Uterus (tissue), 2 donors: ENCODE data around the gene ZNF385C.

Experiments used
- CTCF ChIP-seq, 4 experiments: fragments of 200-600 bp in 2 of 4; fragments of 450-650 bp in 2 of 4; sonication (generic) in 2 of 4; IDR thresholded peaks; one replicate each; pipeline ENCODE4 v1.5.1; 2016 to 2019; ENCODE audit warnings: antibody characterized with exemption in 4 of 4, mild to moderate bottlenecking in 2 of 4, moderate library complexity in 1 of 4
- POLR2A ChIP-seq, 2 donors: fragments of 450-650 bp; IDR thresholded peaks; one replicate each; pipeline ENCODE4 v1.6.1; 2016; ENCODE audit warnings: antibody characterized with exemption in 2 of 2, mild to moderate bottlenecking in 1 of 2, moderate library complexity in 1 of 2

DNA sequence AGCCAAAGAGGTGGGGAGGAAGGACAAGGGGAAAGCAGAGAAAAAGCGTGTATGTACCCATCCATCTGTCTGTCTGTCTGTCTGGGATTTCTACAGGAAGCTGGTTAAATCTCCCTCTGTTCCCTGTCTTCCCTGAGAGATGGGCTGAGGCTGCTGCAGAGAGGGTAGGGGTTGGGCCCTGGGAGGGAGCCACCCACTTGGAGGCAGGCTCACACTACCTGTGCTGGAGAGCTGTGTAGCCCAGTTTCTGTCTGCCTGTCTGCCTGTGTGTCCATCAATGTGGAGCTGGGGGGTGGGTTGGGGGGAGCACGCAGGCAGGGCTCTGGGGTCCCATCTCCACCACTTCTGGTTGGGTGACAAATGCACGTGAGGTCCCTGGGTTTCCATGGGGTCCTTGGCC lies 29.3 kb downstream of the ZNF385C start:
- TF ChIP-seq CTCF (IDR thresholded peaks at IDR 0.05) (no peak), POLR2A (IDR thresholded peaks at IDR 0.05) (no peak)
